KBM-7 (cell line): ENCODE data around the gene DLEU7.
A peak's percentile ranks its signal among the peaks of the same experiment; 100 is the strongest.

Experiments
- DNase-seq: peaks from one replicate; pipeline ENCODE4 v3.0.0-alpha.2; 2015
- in situ Hi-C: fragments of 300-500 bp; cut with MboI; formaldehyde crosslinking; loops from 2 replicates; pipeline ENCODE4 v1.14.3; 2020; ENCODE audit warnings: low sequenced_read_pairs, low pct_unique_long_range_greater_than_20kb, mixed read lengths

Gene DLEU7

DNA sequence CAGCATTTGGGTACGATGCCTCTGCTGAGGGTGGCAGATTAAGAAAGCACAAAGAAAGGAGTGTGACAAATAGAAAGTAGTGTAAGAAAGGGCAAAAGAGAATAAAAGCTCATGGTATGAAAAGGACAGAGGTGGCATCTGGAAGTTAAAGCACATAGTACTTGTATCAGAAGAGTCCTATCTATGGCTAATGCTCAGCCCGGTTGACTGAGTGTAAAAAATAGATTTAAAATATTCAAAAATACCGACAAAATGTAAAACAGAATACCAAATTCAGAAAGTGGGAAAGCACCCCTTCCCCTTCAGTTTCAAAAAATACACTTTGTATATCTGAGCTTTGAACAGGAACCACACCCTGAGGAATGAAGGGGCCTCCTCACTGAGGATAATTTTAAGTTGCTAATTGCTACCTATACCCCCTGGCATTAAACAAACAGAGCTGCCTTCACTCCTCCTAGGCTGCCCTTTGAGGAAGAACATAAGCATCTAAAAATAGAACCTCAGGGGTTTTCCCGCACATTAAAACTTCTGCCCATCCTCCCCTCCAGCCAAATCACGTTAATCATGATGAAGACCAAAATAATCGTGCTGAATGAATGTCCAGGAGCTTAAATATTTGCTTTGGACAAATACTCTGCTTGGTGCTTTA lies 43.3 kb downstream of the DLEU7 start:
- in situ Hi-C loops, result no loop called here
- DNase-seq, result no peak

DNA sequence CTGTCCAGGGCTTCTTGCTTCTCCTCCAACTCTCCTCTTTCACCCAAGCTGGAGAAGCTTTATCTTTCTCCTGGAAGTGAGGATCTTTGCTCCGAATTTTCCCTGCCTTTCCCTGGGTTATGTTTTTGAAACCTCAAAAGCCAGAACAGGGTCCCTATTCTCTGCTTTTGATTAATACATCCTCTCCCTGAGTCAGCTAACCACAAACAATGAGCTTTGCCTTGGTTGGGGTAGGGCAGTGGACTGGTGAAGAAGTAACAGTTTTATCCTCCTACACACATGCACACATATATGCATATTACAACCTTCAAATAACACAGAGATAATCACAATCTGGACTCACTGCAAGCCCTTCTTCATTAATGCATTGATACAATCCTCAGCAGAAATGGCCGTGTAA lies 44.6 kb downstream of the DLEU7 start:
- in situ Hi-C loops, result no loop called here
- DNase-seq, result no peak

- DNase-seq, result no peak
- in situ Hi-C loops, result no loop called here
Observed at GRCh38 chr13:50797091-50797490, 46.4 kb downstream of the DLEU7 start.

DNA sequence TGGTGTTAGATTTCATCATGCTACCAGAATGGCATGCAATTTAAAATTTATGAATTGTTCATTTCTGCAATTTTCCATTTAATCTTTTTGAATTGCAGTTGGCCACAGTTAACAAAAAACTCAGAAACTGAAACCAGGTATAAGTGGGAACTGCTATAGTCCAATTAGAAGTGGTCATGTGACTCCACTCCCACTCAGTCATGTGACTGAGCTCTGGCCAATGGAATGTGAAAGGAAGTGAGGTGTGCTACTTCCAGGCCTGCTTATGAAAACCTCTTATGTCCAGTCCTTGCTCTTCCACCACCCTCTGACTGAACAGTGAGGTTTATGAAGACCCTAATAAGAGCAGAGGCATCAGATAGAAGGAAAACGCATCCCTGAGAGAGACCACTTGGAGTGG lies 47.0 kb downstream of the DLEU7 start:
- in situ Hi-C loops, result no loop called here
- no peak for DNase-seq

GRCh38 chr13:50794226-50794625 lies 49.3 kb downstream of the DLEU7 start:
- peak; percentile 51 for DNase-seq
- in situ Hi-C loops, result no loop called here

GRCh38 chr13:50793026-50793425 lies 50.5 kb downstream of the DLEU7 start:
- no peak for DNase-seq
- in situ Hi-C loops, result no loop called here

DNA sequence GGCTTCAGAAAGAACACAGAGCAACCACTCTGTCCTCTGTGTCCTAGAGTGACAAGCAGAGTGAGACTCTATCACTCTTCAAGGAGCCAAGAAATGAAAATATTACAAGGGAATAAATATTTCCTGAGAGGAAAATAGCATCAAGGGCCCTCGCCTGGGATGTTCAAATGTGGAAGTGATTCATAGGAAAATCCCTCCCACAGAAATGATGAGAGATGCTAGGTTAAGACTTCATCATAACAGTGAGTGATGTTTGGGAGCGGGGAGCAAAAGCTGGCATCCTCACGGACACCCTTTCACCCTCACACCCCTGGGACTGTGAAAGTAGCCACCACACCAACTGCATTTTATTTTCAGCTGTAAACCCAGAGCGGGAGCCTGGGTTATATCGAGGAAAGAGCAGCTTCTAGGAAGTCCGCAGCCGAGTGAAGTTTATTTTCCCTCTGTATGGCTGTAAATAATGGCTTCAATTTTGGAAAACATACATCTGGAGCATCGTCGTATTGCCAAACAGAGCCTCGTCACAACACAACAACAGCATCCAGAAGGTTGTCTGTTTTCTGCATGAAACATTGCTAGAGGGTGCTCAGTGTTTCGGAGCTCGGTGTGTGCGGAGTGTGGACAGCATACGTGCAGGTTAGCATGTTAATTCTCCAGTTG lies 54.8 kb downstream of the DLEU7 start:
- no peak for DNase-seq
- in situ Hi-C loops, result no loop called here

DNA sequence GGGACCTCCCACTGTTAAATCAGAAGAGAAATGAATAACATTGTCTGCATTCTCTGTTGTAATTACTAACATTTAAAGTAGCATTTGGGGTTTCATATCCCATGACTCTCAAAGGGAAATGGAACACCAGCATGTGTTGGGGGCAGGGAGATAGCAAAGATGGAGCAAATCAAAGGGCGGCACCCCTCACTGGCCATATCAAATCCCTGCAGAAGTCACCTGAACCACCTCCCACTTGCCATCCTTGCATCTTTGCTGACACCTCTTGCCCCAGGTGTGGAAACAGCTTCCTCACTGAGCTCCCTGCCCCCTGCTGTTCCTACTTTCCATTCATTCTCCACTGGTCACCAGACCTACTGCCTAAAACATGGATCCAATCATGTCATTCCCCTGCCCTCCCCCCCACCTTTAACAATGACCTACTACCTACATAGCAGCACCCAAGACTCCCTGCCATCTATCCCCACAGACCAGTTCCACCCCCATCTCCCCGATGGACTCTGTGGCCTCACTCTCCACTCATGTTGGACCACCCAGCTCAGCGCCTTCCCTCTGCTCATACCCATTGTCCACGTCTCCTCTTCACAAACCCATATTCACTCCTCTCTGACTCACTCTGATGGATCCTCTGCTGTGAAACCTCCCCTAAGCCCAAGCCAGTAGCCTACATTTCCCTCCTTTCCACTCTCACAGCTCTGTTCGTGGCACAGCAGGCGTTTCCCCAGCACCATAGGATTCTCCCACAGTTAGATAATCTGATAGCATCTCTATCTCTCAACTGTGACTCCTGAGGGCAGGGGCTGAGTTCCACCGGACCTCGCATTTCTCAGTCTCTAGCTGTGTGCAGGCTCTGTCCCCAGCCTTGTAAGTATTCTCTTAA lies 55.9 kb downstream of the DLEU7 start:
- no peak for DNase-seq
- in situ Hi-C loops, result no loop called here

DNA sequence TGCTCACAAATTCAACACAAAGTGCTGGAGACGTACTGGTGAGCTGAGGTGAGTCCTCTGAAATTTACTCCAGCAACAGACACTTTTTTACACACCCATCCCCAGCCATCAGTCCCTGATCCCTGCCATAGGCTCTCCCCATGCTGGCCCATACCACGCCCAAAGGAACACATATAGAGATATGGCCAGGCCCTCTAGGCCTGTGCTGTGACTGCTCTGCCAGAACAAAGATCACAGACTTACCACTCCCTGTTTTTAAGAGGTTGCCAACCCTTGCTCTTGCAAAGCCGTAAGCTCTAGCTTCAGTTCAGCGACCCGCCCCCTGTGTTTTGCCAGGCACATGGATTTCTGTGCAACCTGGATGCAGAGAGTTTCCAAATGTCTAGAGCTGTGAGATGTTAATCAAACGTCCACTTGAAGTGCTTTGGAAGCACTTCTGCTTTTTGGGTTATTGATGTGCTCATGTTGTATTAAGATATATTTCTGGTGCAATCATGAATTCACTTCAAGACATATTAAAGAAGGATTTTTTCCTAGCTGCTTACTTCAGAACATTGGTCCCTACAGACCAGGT lies 59.7 kb downstream of the DLEU7 start:
- DNase-seq, result peak; percentile 45
- in situ Hi-C loops, result no loop called here

GRCh38 chr13:50783066-50783465 lies 60.4 kb downstream of the DLEU7 start:
- DNase-seq, result peak; percentile 23
- in situ Hi-C loops, result no loop called here

- DNase-seq, result no peak
- in situ Hi-C loops, result no loop called here
Observed at GRCh38 chr13:50780201-50781015, 63.1 kb downstream of the DLEU7 start.

DNA sequence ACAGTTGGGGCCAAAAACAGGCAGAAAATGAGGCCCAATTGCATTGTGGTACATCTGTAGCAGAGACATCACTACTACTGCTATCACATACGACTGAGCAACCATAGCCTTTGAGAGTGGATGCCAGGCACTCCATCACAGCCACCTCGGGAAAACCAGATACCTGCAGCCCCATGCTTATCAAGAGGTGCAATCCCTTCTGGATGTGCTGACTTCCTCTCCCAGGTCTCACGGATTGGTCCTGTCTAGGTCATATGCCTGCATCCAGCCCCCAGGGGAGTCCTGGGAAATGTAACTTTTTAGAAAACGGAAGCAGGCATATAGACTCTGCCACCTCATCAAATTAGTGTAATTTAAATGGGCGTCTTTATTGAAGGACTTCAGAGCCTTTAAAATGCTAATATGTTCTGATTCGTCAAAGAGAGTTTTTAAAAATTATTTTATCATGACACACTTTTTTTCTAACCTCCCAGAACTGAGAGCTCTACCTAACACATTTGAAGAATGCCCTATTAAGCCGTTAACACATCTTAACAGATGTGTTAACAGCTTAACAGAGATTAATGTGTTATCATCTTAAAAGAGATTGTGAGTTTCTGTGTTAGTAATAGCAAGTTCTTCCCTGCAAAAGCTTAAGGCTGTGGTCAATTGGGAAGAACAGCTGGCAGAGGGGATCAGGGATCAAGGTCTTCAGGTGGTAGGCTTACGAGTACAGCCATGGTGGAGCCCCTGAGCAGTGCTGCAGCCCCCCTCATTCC lies 63.9 kb downstream of the DLEU7 start:
- in situ Hi-C loops, result no loop called here
- DNase-seq, result no peak
